ENCODE measurements around the gene TMC7.

Gene TMC7

DNA sequence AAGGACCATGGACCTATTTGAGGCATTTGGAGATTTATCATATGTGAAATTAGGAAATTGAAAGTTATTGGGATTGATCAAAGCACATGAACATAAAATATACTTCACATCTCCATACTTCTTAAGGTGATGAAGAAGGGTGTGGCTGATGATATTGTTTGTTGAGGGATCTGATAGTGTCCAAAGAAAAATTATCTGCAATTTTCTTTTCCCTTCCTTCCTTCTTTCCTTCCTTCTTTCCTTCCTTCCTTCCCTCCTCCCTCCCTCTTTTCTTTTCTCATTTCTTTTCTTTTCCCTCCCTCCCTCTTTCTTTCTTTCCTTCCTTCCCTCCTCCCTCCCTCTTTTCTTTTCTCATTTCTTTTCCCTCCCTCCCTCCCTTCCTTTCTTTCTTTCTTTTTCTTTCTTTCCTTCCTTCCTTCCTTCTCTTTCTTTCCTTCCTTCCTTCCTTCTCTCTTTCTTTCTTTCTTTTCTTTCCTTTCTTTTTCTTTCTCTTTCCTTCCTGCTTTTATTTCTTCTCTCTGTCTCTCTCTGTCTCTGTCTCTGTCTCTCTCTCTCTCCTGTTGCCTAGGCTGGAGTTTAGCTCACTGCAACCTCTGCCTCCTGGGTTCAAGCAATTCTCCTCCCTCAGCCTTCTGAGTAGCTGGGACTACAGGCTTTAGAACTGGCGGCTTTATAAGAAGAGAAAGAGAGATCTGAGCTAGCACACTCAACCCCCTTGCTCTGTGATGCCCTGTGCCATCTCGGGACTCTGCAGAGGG lies 109.1 kb downstream of the TMC7 start:
- no peak for DNase-seq

DNA sequence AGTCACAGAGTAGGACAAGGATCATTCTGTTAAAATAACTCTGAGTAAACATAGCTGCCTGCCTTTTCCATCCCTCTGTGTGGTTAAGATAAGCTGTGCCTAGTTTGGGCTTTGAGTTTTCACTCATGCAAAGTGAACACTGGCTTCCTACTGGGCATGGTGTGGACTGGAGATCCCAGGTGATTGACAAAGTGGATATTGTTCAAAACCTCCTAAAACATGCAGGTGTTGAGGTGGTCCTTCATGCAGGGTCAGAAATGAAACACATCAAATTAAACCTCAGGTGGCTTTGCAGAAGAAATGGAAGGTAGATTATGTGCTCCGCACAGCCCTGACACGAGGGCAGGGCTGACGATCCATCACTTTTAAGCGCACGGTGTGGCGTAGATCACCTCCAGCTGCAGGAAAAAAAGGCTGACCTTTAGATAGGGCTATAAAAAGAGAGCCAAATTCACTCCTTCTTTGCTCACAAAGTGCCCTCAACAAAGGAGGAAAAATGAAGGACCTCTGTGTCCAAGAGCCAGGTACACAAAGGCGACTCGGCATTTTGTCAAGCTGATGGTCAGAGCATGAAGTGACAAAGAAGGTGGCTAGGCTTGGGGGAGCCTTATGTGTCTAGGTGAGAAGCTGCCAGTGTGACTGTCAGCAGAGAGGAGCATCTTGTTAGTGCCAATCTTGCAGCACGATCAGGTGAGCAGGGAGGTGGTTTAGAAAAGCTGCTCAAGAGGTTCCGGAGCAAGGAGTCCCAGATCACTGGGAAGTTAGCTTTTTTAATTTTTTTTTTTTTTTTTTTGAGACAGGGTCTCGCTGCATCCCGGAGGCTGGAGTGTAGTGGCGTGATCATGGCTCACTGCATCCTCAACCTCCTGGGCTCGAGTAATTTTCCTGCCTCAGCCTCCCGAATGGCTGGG lies 110.2 kb downstream of the TMC7 start:
- no peak for DNase-seq

GRCh38 chr16:19094542-19095365 lies 111.0 kb downstream of the TMC7 start:
- DNase-seq: no peak

- DNase-seq: no peak
These were observed 111.9 kb downstream of the TMC7 start for GRCh38 chr16:19095654-19096053.

GRCh38 chr16:19098173-19098572 lies 114.4 kb downstream of the TMC7 start:
- DNase-seq: no peak

DNA sequence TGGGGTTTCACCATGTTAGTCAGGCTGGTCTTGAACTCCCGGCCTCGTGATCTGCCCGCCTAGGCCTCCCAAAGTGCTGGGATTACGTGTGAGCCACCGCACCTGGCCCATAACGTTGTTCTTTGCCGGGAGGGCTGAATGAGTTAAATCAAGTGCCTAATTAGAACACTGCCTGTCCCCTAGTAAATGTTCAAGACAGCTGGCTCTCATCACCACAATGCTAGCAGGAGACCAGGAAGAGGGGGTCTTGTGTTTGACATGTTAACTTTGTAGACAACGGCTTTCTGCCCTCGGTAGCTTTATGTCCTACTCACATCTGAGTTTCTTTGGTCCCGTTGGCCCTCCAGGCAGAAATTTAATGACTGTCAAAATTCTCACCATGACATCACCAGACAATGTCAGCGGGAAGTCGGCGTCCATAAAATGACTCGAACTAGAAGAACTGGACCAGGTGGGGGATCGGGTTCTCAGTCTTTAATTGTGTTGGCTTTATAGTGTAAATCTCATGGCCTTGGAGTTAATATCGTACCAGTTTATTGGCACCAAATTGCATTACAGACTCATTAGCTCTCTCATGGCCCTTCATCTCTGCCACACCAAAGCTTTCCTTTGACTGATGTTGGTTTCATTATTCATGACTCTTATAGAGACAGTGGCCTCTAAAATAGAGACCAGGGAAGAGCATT lies 118.6 kb downstream of the TMC7 start:
- no peak for DNase-seq

DNA sequence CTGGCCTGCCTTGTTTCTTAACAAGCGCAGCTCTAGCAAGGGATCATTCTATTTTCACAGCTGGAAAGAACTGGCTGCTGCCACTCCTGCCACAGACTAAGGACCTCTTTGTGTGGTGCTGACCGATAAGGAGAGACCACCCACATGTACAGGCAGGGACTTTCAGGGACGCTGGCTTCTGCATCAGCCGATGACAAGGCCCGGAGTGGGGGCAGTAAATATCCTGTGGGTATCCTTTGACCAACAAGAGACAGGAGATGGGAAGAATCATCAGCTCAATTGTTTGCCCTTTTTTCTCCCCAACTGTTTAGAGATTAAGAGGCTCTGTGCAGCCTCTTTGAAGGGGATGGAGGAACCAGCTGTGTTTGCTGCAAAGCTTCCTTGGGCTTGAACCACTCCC lies 120.9 kb downstream of the TMC7 start:
- DNase-seq: no peak

DNA sequence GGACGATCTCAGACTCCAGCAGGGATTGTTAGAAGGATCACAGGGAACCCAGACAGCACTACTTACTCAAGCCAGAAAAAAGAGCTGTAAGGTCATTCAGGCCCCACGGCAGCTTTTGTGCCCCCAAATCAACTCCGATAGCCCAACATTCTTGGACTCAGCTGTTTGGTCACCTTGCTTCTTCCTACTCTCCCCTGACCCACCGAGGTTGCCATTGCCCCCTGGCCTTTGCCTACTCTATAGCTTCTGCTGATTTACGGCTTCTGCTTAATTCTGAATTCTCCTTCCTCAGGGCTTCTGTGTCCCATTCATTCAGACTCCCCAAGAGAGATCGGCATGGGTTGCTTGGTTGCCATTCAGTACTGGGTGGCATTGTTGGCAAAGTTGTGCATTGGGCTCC lies 121.4 kb downstream of the TMC7 start:
- no peak for DNase-seq

DNA sequence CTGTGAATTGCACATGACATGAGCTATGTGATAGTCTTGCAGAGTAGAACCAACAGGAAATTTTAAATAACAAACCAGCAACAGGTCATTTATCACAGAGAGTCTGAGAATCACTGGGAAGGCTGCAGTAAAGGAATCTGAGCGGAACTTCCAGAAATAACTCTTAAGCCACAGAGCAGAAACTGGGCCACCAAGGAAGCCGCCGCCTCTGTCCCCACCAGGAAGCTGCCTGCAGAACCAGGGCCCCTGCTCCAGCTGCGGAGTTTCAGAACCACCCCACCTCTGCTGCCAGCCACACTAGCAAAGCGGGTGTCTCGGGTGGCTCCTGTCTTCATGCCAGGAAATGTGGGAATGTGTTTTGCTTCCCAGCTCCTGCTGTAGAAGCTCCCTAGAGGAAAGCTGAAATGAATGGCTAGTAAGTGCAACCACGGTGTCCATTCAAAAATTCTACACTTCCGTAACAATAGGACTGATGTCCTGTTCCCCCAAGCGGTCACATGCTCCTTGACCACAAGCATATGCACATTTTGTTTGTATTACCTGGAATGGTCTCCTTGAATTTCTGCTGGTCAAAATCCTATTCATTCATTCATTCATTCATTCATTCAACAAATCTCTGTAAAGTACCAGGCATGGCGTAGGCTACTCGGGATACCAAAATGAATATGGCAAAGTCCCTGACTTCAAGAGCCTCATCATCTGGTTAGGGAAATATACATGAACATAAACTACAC lies 122.3 kb downstream of the TMC7 start:
- no peak for DNase-seq

- DNase-seq: no peak
These were observed 122.9 kb downstream of the TMC7 start for GRCh38 chr16:19106625-19107020.

DNA sequence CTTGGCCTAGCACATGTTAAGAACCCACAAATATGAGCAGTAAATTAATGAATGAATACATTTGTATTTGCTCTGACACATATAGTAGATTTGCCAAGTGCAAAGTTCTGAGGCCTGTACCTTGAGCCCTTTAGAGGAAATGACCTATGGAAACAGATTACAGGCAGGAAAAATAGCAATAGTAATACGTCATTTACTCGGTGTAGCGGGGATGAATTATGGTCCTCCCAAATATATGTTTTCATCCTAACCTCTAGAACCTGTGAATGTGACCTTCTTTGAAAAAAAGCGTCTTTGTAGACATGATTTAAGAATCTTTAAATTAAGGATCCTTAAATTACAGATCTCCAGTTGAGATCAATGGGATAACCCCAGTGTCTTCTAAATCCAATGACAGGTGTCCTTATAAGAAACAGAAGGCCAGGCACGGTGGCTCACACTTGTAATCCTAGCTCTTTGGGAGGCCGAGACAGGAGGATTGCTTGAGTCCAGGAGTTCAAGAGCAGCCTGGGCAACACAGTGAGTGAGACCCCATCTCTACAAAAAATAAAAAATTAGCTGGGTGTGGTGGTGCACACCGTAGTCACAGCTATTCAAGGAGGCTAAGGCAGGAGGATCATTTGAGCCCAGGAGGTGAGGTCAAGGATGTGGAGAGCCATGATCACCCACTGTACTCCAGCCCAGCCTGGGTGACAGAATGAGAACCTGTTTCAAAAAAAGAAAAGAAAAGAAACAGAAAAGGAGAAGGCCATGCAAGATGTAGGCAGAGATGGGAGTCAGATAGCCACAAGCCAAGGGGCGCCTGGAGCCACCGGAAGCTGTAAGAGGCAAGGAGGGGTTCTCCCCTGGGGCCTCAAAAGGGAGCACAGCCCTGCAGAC lies 124.9 kb downstream of the TMC7 start:
- no peak for DNase-seq

- DNase-seq: no peak
These were observed 125.5 kb downstream of the TMC7 start for GRCh38 chr16:19109288-19109664.

DNA sequence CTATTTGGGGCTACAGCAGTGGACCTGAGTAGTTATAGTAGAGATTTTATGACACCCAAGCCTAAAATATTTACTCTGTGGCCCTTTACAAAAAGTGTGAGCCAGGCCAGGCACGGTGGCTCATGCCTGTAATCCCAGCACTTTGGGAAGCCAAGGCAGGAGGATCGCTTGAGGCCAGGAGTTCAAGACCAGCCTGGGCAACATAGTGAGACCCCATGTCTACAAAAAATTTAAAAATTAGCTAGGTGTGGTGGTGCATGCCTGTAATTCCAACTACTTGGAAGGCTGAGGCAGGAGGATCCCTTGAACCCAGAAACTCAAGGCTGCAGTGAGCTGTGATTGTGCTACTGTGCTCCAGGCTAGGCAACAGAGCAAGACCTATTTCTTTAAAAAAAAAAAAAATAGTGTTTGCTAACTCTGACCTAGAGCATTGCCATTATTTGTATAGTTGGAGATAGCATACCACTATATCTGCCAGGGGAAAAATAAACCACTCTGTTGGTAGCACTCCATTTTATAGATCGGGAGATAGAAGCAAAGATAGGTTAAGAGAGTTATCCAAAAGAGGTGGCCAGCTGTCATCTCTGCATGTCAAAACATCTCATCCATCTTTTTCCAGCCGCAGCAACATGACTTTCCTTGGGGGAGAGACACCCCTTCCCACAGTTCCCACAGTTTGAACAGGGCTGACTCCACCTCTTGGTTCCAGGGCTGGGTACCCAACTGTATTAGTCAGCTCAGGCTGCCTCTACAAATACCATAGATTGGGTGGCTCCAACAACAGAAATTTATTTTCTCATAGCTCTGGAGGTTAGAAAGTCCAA lies 127.0 kb downstream of the TMC7 start:
- DNase-seq: no peak

GRCh38 chr16:19112099-19112407 lies 128.3 kb downstream of the TMC7 start:
- DNase-seq: no peak

Measured in midbrain (tissue), 1 donor.